K562 (cell line): ENCODE data around the gene SLCO2A1. TPM values are rescaled to one million over a fixed set of nuclear protein-coding genes. Genes with fewer than 3 reads are reported as not detected.

ENCODE experiments used
- ATAC-seq: fragments of 200-7000 bp; cut with Tn5 transposase; 3 replicates; pipeline ENCODE4 v1.9.1; 2020; ENCODE audit warnings: moderate library complexity
- BruUV-seq: library from RNA; stranded (reverse); fragments of 400-500 nt; replicated peaks from 2 replicates; lab custom pipeline; 2021; lab: Mats Ljungman, UMichigan
- CTCF ChIA-PET: fragments of 300-600 bp; formaldehyde crosslinking; extraction: SDS; loops from one replicate; lab custom pipeline; 2021; ENCODE audit warnings: low intra/inter-chr PET ratio; lab: Yijun Ruan, JAX
- POLR2A ChIA-PET: fragments of 300-600, 350-650 bp; sonication (Branson Sonifier 250); formaldehyde crosslinking; extraction: SDS; loops from one replicate; lab custom pipeline; 2021; ENCODE audit warnings: antibody characterized with exemption, inconsistent platforms; lab: Yijun Ruan, JAX
- DNase-seq, 4 experiments: peaks; one replicate each; pipeline versions ENCODE4 v3.0.0 to v3.0.0-alpha.2; 2011 to 2018; ENCODE audit warnings: low spot score in 3 of 4, mixed read lengths in 3 of 4; ENCODE audit errors: extremely low read depth in 1 of 4
- FAIRE-seq: peaks from 2 replicates; lab custom pipeline; 2011; peaks lifted over from hg19 to GRCh38; lab: Jason Lieb, UNC
- H2AFZ ChIP-seq: 2 replicates; pipeline ENCODE4 v1.6.0; 2011; ENCODE audit warnings: low read depth, low read length, control low read depth, inconsistent platforms
- H3K27ac ChIP-seq: fragments of 200-600 bp; 3 replicates; pipeline ENCODE4 v1.8.0; 2011; ENCODE audit warnings: low read depth, mild to moderate bottlenecking, control low read depth, inconsistent platforms, low read length, moderate library complexity, mixed read lengths; ENCODE audit errors: extremely low read depth
- H3K27me3 ChIP-seq, 2 experiments: fragments of 300-600 bp in 1 of 2; 2 replicates in 1 of 2; 3 replicates in 1 of 2; pipeline versions ENCODE4 v1.6.0 to v1.8.0; 2011; ENCODE audit warnings: inconsistent platforms in 2 of 2, low read length in 2 of 2, mild to moderate bottlenecking in 1 of 2, mixed read lengths in 1 of 2, moderate library complexity in 1 of 2; ENCODE audit not compliant: control insufficient read depth in 2 of 2, insufficient read depth in 2 of 2
- H3K36me3 ChIP-seq: fragments of 300-600 bp; 3 replicates; pipeline ENCODE4 v1.8.0; 2011; ENCODE audit warnings: mild to moderate bottlenecking, low read length, inconsistent platforms; ENCODE audit not compliant: control insufficient read depth, insufficient read depth
- H3K4me1 ChIP-seq, 2 experiments: fragments of 200-600 bp in 1 of 2; replicated peaks in 1 of 2; 2 replicates in 1 of 2; 3 replicates in 1 of 2; pipeline versions ENCODE4 v1.5.1 to v1.8.0; 2011; ENCODE audit warnings: inconsistent platforms in 2 of 2, low read length in 2 of 2, mild to moderate bottlenecking in 1 of 2, mixed read lengths in 1 of 2, moderate library complexity in 1 of 2; ENCODE audit not compliant: control insufficient read depth in 2 of 2, insufficient read depth in 2 of 2
- H3K4me2 ChIP-seq: 2 replicates; pipeline ENCODE4 v1.6.1; 2011; ENCODE audit warnings: low read length, control low read depth, inconsistent platforms, mixed read lengths; ENCODE audit not compliant: insufficient read depth
- H3K4me3 ChIP-seq: fragments of 200-600 bp; sonication (generic), shearing (Covaris generic); 2 replicates; pipeline ENCODE4 v1.5.1; 2016; ENCODE audit warnings: control low read depth, inconsistent platforms
- H3K79me2 ChIP-seq: fragments of 200-600 bp; 3 replicates; pipeline ENCODE4 v1.8.0; 2011; ENCODE audit warnings: low read length, inconsistent platforms; ENCODE audit not compliant: control insufficient read depth, insufficient read depth
- H3K9ac ChIP-seq, 2 experiments: 2 replicates each; pipeline versions ENCODE4 v1.6.0 to v1.6.1; 2011; ENCODE audit warnings: low read depth in 2 of 2, low read length in 2 of 2, control low read depth in 1 of 2, inconsistent platforms in 1 of 2, mild to moderate bottlenecking in 1 of 2, mixed read lengths in 1 of 2; ENCODE audit not compliant: insufficient read depth in 1 of 2
- H3K9me1 ChIP-seq: one replicate; pipeline ENCODE4 v1.6.0; 2011; ENCODE audit warnings: inconsistent platforms, mild to moderate bottlenecking, low read length, moderate library complexity; ENCODE audit not compliant: control insufficient read depth, insufficient read depth
- H3K9me3 ChIP-seq: replicated peaks from 2 replicates; pipeline ENCODE4 v1.5.1; 2011; ENCODE audit warnings: low read depth, low read length, inconsistent platforms; ENCODE audit not compliant: control insufficient read depth, insufficient read depth
- H4K20me1 ChIP-seq: replicated peaks from 2 replicates; pipeline ENCODE4 v1.6.1; 2011; ENCODE audit warnings: low read length, inconsistent platforms, mixed read lengths; ENCODE audit not compliant: control insufficient read depth, insufficient read depth
- GMEB1 ChIP-seq: fragments of 250-450 bp; sonication (Bioruptor Pico); IDR thresholded peaks from 2 replicates; pipeline ENCODE4 v1.4.0; 2020; ENCODE audit warnings: mild to moderate bottlenecking
- MED1 ChIP-seq: sonication (generic); formaldehyde crosslinking; IDR thresholded peaks from 2 replicates; pipeline ENCODE4 v1.8.1; 2023; ENCODE audit warnings: missing genetic modification reagents, borderline replicate concordance
- NUFIP1 ChIP-seq: fragments of 450-650 bp; IDR thresholded peaks from 2 replicates; pipeline ENCODE4 v1.6.1; 2018; ENCODE audit not compliant: partially characterized antibody
- RUNX1 ChIP-seq: sonication (generic); IDR thresholded peaks from 2 replicates; pipeline ENCODE4 v1.6.1; 2016; ENCODE audit warnings: antibody characterized with exemption, low read depth
- SRSF7 ChIP-seq: fragments of 200-400 bp; formaldehyde crosslinking; optimal IDR thresholded peaks from 2 replicates; pipeline ENCODE3; 2017; ENCODE audit warnings: mild to moderate bottlenecking, low read depth, low read length
- THRA ChIP-seq: fragments of 450-650 bp; IDR thresholded peaks from 2 replicates; pipeline ENCODE4 v1.6.1; 2017; ENCODE audit warnings: mild to moderate bottlenecking, moderate library complexity
- TOE1 ChIP-seq, 2 experiments: fragments of 450-650 bp in 1 of 2; sonication (generic) in 1 of 2; formaldehyde crosslinking in 1 of 2; IDR thresholded peaks; 2 replicates each; pipeline versions ENCODE4 v1.7.1 to v1.8.0; 2016 to 2022; ENCODE audit warnings: borderline replicate concordance in 2 of 2, mild to moderate bottlenecking in 2 of 2, antibody characterized with exemption in 1 of 2, inconsistent platforms in 1 of 2, low read depth in 1 of 2, missing genetic modification reagents in 1 of 2, moderate library complexity in 1 of 2
- ZFP1 ChIP-seq: fragments of 450-650 bp; formaldehyde crosslinking; IDR thresholded peaks from 2 replicates; pipeline ENCODE4 v1.4.0; 2020; ENCODE audit warnings: mild to moderate bottlenecking, mixed read lengths
- ZNF134 ChIP-seq: fragments of 250-450 bp; sonication (Bioruptor Pico); conservative IDR thresholded peaks from 2 replicates; pipeline ENCODE4 v1.4.0; 2020
- ZNF277 ChIP-seq: fragments of 250-450 bp; sonication (Bioruptor Pico); IDR thresholded peaks from 2 replicates; pipeline ENCODE4 v1.8.0; 2022; ENCODE audit warnings: inconsistent platforms, mild to moderate bottlenecking, moderate library complexity, borderline replicate concordance
- WGBS: fragments of 100-300 bp; shearing (Covaris generic); methylation state at CpG from one replicate; pipeline ENCODE4 v1.1.6; 2016; ENCODE audit warnings: low coverage, mixed read lengths; ENCODE audit not compliant: insufficient coverage; ENCODE audit errors: missing lambda C conversion rate; 5-methylcytosine and 5-hydroxymethylcytosine counted together
- in situ Hi-C: fragments of 300-500 bp; cut with MboI; formaldehyde crosslinking; loops from 4 replicates; pipeline ENCODE4 v1.15.0; 2018; ENCODE audit warnings: inconsistent platforms, mixed read lengths
- intact Hi-C: fragments of 100-400 bp; cut with micrococcal nuclease; formaldehyde crosslinking; loops from 2 replicates; pipeline ENCODE4 v1.14.2; 2022
- polyA plus RNA-seq, 8 experiments: library from polyadenylated mRNA; depleted of rRNA in 4 of 8; stranded (reverse) in 5 of 8; unstranded in 3 of 8; fragments of >200 nt; fragmentation: Nextera tagmentation in 2 of 8; fragmentation: Illumina TruSeq in 1 of 8; extraction: Ambion mirVana in 2 of 8; extraction: Trizol in 1 of 8; gene quantifications; 2 replicates each; pipeline versions ENCODE4 v1.2.1 to v1.2.3, GENCODE V29; 2011 to 2014; ENCODE audit warnings: inconsistent platforms in 1 of 8, missing spikeins in 1 of 8
- total RNA-seq, 7 experiments: library from RNA; depleted of rRNA in 6 of 7; stranded (reverse); fragments of >200 nt in 6 of 7; fragmentation: Illumina TruSeq in 2 of 7; extraction: Trizol in 2 of 7; gene quantifications; 2 replicates each; pipeline versions ENCODE4 v1.2.1 to v1.2.3, GENCODE V29; 2011 to 2021; ENCODE audit warnings: low replicate concordance in 1 of 7
- TF ChIP-seq, protein P1 (sequence below): sonication (generic); formaldehyde crosslinking; IDR thresholded peaks from 2 replicates; pipeline ENCODE4 v1.8.1; 2023; ENCODE audit warnings: mild to moderate bottlenecking, missing genetic modification reagents

The SLCO2A1 gene
- total and polyA plus RNA-seq, 9 of the 15 experiments (the other 6 are each of a cell fraction or from before 2014, with no cell fraction given) = 0.16 to 1.0 TPM; not detected in 7

DNA sequence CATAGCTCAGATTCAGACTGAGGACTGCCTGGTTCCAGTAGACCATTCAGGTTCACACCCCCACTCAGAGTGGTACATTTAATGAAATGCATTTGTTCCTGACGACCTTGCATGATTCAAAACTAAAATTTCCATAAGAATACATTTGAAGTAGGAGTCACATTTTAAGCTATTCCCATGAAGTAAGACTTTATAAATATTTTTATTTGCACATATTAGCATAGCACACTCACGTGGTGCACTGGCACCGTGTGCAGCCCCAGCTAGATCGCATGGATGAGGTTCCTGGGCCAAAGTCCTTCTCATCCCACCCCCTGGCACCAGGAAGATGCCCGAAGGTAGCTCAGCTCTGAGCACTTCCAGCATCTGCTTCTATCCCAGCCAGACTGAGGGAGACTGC is 59.4 kb downstream of the SLCO2A1 start:
- Histone ChIP-seq H3K9ac (no peak overlapping the region), H3K79me2 (no peaks in the 10 kb centered on the region), H3K9me1 (no peaks in the 10 kb centered on the region), H3K4me1 (no peaks in the 10 kb centered on the region), H3K4me2 (no peak overlapping the region), H3K9me3 (no peaks in the 10 kb centered on the region), H2AFZ (no peak overlapping the region), H3K27me3 (peaks cover 0 to 15% of the 10 kb centered on the region in 2 experiments; a peak in 2 of 5 replicates), H3K36me3 (no peaks in the 10 kb centered on the region), H4K20me1 (no peaks in the 10 kb centered on the region), H3K4me3 (no peak overlapping the region), H3K27ac (no peak overlapping the region)
- no peak for DNase-seq
- no TSS peak for BruUV-seq
- in situ Hi-C loops (no loop called here), intact Hi-C loops (no loop called here)
- TF ChIP-seq NUFIP1 (no peak), GMEB1 (CRISPR knock-in tag) (no peak), ZFP1 (CRISPR knock-in tag) (no peak), ZNF134 (no peak), THRA (no peak), MED1 (no peak), ZNF277 (CRISPR knock-in tag) (no peak), SRSF7 (no peak), TOE1 (IDR thresholded peaks at IDR 0.05; ENCODE audit: borderline replicate concordance) (no peak), TOE1 (CRISPR knock-in tag; IDR thresholded peaks at IDR 0.05; ENCODE audit: borderline replicate concordance, low read depth) (no peak), RUNX1 (no peak)
- TF ChIP-seq, protein P1, sequence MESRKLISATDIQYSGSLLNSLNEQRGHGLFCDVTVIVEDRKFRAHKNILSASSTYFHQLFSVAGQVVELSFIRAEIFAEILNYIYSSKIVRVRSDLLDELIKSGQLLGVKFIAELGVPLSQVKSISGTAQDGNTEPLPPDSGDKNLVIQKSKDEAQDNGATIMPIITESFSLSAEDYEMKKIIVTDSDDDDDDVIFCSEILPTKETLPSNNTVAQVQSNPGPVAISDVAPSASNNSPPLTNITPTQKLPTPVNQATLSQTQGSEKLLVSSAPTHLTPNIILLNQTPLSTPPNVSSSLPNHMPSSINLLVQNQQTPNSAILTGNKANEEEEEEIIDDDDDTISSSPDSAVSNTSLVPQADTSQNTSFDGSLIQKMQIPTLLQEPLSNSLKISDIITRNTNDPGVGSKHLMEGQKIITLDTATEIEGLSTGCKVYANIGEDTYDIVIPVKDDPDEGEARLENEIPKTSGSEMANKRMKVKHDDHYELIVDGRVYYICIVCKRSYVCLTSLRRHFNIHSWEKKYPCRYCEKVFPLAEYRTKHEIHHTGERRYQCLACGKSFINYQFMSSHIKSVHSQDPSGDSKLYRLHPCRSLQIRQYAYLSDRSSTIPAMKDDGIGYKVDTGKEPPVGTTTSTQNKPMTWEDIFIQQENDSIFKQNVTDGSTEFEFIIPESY = no peak
- CTCF ChIA-PET = no interaction called here
- ATAC-seq = no peak
- POLR2A ChIA-PET = interaction anchor here (0.7 to 0.8 kb wide), 3 partner anchors 9 to 237 kb away, joined by 3 to 5 read pairs (median 3); no protein-coding TSS in a partner anchor
- FAIRE-seq = no peak
- 2% methylated on average over 5 of the region's 5 CpGs for WGBS
